HEK293 (cell line): ENCODE measurements around the gene PRICKLE1.

Source experiments
- CTCF ChIA-PET: fragments of 350-600 bp; formaldehyde crosslinking; extraction: SDS; loops from one replicate; lab custom pipeline; 2021; ENCODE audit warnings: antibody characterized with exemption; lab: Yijun Ruan, JAX
- POLR2A ChIA-PET: fragments of 300-600 bp; formaldehyde crosslinking; extraction: SDS; loops from one replicate; lab custom pipeline; 2020; ENCODE audit warnings: antibody characterized with exemption, inconsistent platforms; lab: Yijun Ruan, JAX
- H3K27ac ChIP-seq: fragments of 200-500 bp; sonication (Bioruptor generic); 2 replicates; pipeline ENCODE4 v1.5.1; 2014; ENCODE audit warnings: low read depth, low read length, control low read depth, inconsistent platforms; ENCODE audit errors: extremely low read depth
- H3K36me3 ChIP-seq, 2 experiments: fragments of 200-500 bp in 1 of 2; sonication (Bioruptor generic) in 1 of 2; 1 replicate in 1 of 2; 2 replicates in 1 of 2; pipeline ENCODE4 v1.5.1; 2014 to 2017; ENCODE audit warnings: inconsistent platforms in 2 of 2, low read length in 2 of 2; ENCODE audit not compliant: control insufficient read depth in 2 of 2, insufficient read depth in 1 of 2
- H3K4me1 ChIP-seq: fragments of 200-500 bp; sonication (Bioruptor generic); 2 replicates; pipeline ENCODE4 v1.5.1; 2014; ENCODE audit warnings: mild to moderate bottlenecking, low read length, inconsistent platforms; ENCODE audit not compliant: control insufficient read depth, insufficient read depth
- H3K4me3 ChIP-seq: 2 replicates; pipeline ENCODE4 v1.5.1; 2011; ENCODE audit warnings: low read depth, mild to moderate bottlenecking, control low read depth, low read length, moderate library complexity
- H3K9me3 ChIP-seq: fragments of 200-500 bp; sonication (Bioruptor generic); 2 replicates; pipeline ENCODE4 v1.5.1; 2014; ENCODE audit warnings: low read depth, low read length, inconsistent platforms; ENCODE audit not compliant: control insufficient read depth, insufficient read depth
- BCL6B ChIP-seq: fragments of 450-650 bp; formaldehyde crosslinking; IDR thresholded peaks from 2 replicates; pipeline ENCODE4 v1.5.1; 2017; ENCODE audit warnings: missing biosample characterization, missing genetic modification characterization
- PRDM1 ChIP-seq: fragments of 450-650 bp; formaldehyde crosslinking; IDR thresholded peaks from 2 replicates; pipeline ENCODE4; 2016; ENCODE audit warnings: missing biosample characterization, missing genetic modification characterization
- ZBTB10 ChIP-seq: fragments of 450-650 bp; formaldehyde crosslinking; IDR thresholded peaks from 2 replicates; pipeline ENCODE4 v1.5.1; 2016; ENCODE audit warnings: missing biosample characterization, missing genetic modification characterization
- ZBTB17 ChIP-seq: fragments of 450-650 bp; formaldehyde crosslinking; IDR thresholded peaks from 2 replicates; pipeline ENCODE4 v1.5.1; 2016; ENCODE audit warnings: missing biosample characterization, missing genetic modification characterization
- ZBTB48 ChIP-seq: fragments of 450-650 bp; formaldehyde crosslinking; IDR thresholded peaks from 2 replicates; pipeline ENCODE4 v1.5.1; 2016; ENCODE audit warnings: missing biosample characterization, missing genetic modification characterization
- ZNF214 ChIP-seq: fragments of 450-650 bp; formaldehyde crosslinking; IDR thresholded peaks from 2 replicates; pipeline ENCODE4 v1.5.1; 2017; ENCODE audit warnings: missing biosample characterization, mild to moderate bottlenecking, missing genetic modification characterization, borderline replicate concordance
- ZNF248 ChIP-seq: fragments of 450-650 bp; formaldehyde crosslinking; IDR thresholded peaks from 2 replicates; pipeline ENCODE4 v1.5.1; 2017; ENCODE audit warnings: missing biosample characterization, missing genetic modification characterization
- ZNF335 ChIP-seq: fragments of 450-650 bp; formaldehyde crosslinking; conservative IDR thresholded peaks from 2 replicates; pipeline ENCODE4 v1.5.1; 2016; ENCODE audit warnings: missing biosample characterization, missing genetic modification characterization
- ZNF623 ChIP-seq: fragments of 450-650 bp; formaldehyde crosslinking; IDR thresholded peaks from 2 replicates; pipeline ENCODE4 v1.5.1; 2016; ENCODE audit warnings: missing biosample characterization, missing genetic modification characterization
- ZNF692 ChIP-seq: fragments of 450-650 bp; formaldehyde crosslinking; IDR thresholded peaks from 2 replicates; pipeline ENCODE4 v1.5.1; 2016; ENCODE audit warnings: missing biosample characterization, missing genetic modification characterization
- TF ChIP-seq, protein P1 (sequence below): fragments of 450-650 bp; formaldehyde crosslinking; IDR thresholded peaks from 2 replicates; pipeline ENCODE4 v1.5.1; 2017; ENCODE audit warnings: missing biosample characterization, missing genetic modification characterization

PRICKLE1 gene

DNA sequence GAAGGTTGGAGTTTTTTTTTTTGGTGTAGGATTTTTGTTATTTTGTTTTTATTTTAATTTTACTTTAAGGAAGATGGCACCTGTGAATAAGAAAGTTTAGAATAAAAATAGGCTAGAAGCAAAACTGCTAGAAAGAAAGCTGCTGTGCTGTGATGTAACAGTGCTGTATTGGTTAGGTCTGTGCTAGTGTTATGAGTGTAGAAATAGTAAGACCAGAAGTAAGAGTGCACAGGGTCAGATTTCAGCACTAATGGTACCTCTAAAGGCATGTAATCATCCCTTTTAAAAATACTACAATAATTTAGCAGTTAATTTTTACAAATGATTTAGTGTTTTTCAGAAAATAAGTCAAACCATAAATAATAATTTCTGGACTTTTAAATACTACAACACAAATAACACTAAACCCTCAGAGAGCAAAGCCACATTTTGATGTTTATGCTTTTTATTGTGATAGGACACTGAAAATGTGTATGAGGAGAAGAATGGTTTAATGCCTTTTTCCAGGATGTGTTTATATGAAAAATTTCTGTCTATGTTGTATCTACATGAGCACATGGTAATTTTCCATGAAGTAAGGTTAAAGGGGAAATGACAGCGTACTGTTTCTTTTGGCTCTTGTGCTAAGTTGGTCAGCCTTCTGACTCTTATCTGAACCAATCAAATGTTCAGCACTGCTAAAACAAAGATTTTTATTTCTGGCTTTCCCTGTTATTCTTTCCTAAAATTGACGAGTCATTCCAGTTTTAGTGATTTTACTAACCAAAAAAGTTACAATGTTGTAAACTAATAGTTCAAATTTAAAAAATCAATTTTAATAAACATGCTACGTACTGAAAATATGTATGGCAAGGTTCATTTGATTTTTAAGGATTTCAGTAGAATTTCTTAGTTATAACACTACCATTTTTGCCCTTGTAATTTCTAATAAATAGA, 167.4 kb downstream of the PRICKLE1 start:
- Histone ChIP-seq H3K36me3 (no peaks in the 10 kb centered on the region), H3K9me3 (no peaks in the 10 kb centered on the region), H3K4me3 (no peak overlapping the region), H3K27ac (no peak overlapping the region), H3K4me1 (peaks cover 4% of the 10 kb centered on the region; the same call in 1 of the 2 replicates)
- CTCF ChIA-PET: no interaction called here
- TF ChIP-seq ZBTB48 (tag by site-specific recombination) (no peak), ZNF692 (tag by site-specific recombination) (peak; percentile 62), PRDM1 (tag by site-specific recombination) (peak; percentile 60), ZBTB17 (tag by site-specific recombination) (0 out of 2 replicates have a peak, but pooled peaks have one; percentile 20), ZNF335 (tag by site-specific recombination) (0 out of 2 replicates have a peak, but pooled peaks have one; percentile 14)
- TF ChIP-seq, protein P1, sequence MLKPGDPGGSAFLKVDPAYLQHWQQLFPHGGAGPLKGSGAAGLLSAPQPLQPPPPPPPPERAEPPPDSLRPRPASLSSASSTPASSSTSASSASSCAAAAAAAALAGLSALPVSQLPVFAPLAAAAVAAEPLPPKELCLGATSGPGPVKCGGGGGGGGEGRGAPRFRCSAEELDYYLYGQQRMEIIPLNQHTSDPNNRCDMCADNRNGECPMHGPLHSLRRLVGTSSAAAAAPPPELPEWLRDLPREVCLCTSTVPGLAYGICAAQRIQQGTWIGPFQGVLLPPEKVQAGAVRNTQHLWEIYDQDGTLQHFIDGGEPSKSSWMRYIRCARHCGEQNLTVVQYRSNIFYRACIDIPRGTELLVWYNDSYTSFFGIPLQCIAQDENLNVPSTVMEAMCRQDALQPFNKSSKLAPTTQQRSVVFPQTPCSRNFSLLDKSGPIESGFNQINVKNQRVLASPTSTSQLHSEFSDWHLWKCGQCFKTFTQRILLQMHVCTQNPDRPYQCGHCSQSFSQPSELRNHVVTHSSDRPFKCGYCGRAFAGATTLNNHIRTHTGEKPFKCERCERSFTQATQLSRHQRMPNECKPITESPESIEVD: peak; percentile 74
- POLR2A ChIA-PET: no interaction called here

GRCh38 chr12:42420395-42420794, 169.2 kb downstream of the PRICKLE1 start:
- no peaks in the 10 kb centered on the region for H3K36me3 ChIP-seq
- POLR2A ChIA-PET: interaction anchor here (0.7 kb wide), 1 partner anchor 11 kb away, joined by 4 read pairs; no protein-coding TSS in a partner anchor
- H3K4me1 ChIP-seq: peaks cover 4% of the 10 kb centered on the region; the same call in 1 of the 2 replicates
- TF ChIP-seq ZNF248 (no peak), ZNF214 (tag by site-specific recombination) (no peak), ZBTB10 (tag by site-specific recombination) (no peak), ZNF623 (tag by site-specific recombination) (no peak)
- TF ChIP-seq, all 188 proteins: peak for 0
- H3K27ac ChIP-seq: no peak overlapping the region
- no peaks in the 10 kb centered on the region for H3K9me3 ChIP-seq
- CTCF ChIA-PET: no interaction called here
- H3K4me3 ChIP-seq: no peak overlapping the region

- H3K4me3 ChIP-seq: no peak overlapping the region
- CTCF ChIA-PET: interaction anchor here (0.9 kb wide), 1 partner anchor 53 kb away, joined by 3 read pairs; no protein-coding TSS in a partner anchor
- TF ChIP-seq, protein P1: 0 out of 2 replicates have a peak, but pooled peaks have one; percentile 14
- TF ChIP-seq BCL6B (tag by site-specific recombination): no peak
- TF ChIP-seq, all 188 proteins: peak for 1
- peaks cover 0 to 3% of the 10 kb centered on the region in 2 experiments; a peak in 1 of 3 replicates for H3K36me3 ChIP-seq
- H3K4me1 ChIP-seq: 0 out of 2 replicates have a peak, but pooled peaks cover under 1% of the 10 kb centered on the region
- H3K27ac ChIP-seq: no peak overlapping the region
- no peaks in the 10 kb centered on the region for H3K9me3 ChIP-seq
- POLR2A ChIA-PET: no interaction called here
Observed at GRCh38 chr12:42410340-42410739, 179.2 kb downstream of the PRICKLE1 start.
